ENCODE measurements around the gene TMC8. TPM values are rescaled to one million over a fixed set of nuclear protein-coding genes. Genes with fewer than 3 reads are reported as not detected.
"Not testable (repeated sequence)": the region's sequence is repeated elsewhere in the genome, so short reads cannot be mapped to it uniquely, and the experiment has no call there.

The TMC8 gene
- total RNA-seq, 1 experiment from 2014 or later, result 0.02 TPM

GRCh38 chr17:78154903-78155811 lies 24.6 kb downstream of the TMC8 start:
- no peak for DNase-seq (ENCODE audit: low spot score)

DNA sequence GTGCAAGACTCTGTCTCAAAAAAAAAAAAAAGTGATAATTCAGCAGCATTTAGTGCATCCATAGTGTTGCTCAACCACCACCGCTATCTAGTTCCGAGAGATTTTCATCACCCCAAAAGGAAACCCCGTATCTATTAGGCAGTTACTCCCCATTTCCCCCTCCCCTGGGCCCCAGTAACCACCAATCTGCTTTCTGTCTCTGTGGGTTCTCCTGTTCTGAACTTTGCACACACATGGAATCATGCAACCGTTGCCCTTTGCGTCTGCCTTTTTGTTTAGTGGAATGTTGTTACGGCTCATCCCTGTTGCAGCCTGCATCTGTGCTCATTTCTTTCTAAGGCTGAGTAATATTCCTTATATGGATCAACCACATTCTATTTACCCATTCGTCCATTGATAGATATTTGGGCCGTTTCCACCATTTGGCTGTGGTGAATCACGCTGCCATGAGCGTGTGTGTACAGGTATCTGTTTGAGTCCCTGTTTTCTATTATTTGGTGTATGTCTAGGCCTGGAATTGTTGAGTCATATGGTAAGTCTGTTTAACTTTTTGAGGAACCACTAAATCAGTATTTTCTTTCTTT lies 29.1 kb downstream of the TMC8 start:
- no peak for DNase-seq (ENCODE audit: low spot score)

- no peak for DNase-seq (ENCODE audit: low spot score)
Observed at GRCh38 chr17:78163881-78164747, 33.5 kb downstream of the TMC8 start.

DNA sequence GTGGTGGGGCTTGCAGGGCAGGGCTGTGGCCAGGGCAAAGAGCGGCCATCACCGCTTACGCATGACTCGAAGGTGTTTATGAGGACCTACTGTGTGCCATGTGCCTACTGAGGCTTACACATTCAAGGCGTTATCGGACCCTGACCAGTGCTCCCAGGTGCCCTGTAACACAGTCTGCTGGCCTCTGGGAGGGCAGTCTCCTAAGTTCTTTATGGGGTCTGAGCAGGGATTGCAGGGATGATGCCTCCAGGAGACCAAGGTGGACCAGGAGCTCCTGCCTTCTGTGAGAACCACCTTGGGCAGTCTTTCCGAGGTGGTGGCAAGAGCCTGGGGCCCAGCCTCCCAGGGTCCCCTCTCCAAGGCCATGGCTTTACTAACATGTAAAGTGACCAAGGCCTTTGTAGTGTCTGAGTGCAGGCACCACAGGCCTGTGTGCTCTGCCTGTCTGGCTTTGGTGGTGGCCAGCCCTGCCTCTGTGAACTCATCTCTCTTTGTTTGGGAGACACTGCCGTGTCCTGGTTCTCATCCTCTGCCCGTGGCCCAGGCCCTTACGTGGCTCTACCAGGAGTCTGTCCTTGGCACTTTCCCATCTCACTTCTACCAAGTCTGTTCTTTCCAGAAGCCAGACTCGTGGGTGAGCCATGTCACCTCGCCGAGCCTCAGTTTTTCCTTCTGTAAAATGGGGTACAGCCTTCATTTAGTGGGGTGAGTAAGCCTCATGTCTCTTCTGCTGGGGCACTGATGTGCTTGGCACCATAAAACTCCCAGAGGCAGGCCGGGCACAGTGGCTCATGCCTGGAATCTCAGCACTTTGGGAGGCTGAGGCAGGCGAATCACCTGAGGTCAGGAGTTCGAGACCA lies 34.4 kb downstream of the TMC8 start:
- DNase-seq (ENCODE audit: low spot score), result no peak

DNA sequence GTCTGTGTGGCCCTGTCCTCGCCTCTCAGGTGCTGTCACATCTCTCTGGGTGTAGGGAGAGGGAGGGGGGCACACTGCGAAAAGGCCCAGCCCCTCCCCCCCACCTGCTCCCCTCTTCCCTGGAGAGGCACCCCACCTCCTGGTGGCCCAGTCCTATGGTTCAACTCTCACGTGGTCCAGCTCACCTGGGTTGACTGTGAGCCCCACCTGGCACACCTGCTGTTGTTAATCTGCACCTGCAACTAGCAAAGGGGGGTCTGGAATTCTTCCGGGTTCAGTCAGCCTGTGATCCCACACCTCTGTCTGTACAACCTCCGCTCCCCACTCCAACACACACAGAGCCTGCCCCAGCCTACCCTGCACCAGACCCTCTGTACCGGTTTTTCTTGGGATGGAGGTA lies 35.8 kb downstream of the TMC8 start:
- no peak for DNase-seq (ENCODE audit: low spot score)

DNA sequence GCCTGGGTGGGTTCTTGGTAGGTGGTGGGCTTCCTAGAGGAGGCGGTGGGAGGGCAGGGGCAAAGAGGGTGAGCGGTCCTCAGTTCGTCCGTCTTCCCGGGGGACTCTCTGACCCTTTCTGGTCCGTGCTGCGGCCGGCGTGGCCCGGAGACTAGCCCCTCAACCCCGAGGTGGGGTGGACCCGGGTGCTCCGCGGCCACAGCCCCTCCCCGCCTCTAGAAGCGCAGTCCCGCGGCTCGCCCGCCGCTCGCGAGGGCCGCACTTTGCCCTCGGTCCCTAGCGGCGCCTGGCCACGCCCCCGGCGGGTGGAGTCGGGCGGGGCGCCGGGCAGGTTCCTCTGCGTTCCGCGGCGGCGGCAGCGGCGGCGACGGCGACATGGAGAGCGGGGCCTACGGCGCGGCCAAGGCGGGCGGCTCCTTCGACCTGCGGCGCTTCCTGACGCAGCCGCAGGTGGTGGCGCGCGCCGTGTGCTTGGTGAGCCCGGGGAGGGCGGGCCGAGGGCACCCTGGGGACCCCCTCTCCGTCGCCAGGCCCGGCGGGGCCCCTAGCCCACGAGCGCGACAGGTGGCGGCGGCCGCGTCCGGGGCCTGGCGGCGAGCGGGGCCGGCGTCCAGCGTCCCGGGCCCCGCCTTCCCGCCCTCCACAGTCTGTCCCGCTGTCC lies 37.8 kb downstream of the TMC8 start, which contains the start of gene SYNGR2:
Gene SYNGR2 (plus strand): TSS at position 340 of the 661 bp plus-strand sequence. CDS start 36 bp downstream, at position 376.
- peak; percentile 48 for DNase-seq (ENCODE audit: low spot score)

- DNase-seq (ENCODE audit: low spot score), result peak; percentile 80
Observed at GRCh38 chr17:78168903-78169793, 38.6 kb downstream of the TMC8 start.

DNA sequence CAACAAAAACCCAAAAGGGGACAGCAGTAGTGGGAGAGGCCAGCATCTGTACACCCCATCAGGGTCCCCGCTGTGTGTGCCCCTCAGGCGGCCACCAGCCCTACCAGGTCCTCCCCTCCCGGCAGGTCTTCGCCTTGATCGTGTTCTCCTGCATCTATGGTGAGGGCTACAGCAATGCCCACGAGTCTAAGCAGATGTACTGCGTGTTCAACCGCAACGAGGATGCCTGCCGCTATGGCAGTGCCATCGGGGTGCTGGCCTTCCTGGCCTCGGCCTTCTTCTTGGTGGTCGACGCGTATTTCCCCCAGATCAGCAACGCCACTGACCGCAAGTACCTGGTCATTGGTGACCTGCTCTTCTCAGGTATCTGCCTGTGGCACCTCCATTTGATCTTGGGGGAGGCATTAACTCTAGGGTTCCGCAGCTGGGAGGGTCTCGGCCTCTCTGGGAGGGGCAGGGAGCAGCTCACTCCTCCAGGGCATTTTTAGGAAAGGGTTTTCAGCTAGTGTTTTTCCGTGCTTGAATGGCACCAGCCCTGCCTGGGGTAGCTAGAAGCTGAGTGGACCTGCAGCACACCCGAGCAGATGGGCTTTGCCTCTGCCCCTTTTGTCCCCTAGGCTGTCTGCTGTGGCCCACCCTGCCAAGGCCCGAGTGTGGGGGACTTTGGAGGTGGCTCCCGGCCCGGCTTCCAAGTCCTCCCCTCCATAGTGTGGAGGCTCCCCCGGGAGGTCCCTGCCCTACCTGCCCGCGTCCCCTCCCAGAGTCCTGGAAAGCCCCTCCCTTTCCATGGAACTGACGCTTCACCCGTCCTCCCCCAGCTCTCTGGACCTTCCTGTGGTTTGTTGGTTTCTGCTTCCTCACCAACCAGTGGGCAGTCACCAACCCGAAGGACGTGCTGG lies 40.4 kb downstream of the TMC8 start:
- DNase-seq (ENCODE audit: low spot score), result no peak

DNA sequence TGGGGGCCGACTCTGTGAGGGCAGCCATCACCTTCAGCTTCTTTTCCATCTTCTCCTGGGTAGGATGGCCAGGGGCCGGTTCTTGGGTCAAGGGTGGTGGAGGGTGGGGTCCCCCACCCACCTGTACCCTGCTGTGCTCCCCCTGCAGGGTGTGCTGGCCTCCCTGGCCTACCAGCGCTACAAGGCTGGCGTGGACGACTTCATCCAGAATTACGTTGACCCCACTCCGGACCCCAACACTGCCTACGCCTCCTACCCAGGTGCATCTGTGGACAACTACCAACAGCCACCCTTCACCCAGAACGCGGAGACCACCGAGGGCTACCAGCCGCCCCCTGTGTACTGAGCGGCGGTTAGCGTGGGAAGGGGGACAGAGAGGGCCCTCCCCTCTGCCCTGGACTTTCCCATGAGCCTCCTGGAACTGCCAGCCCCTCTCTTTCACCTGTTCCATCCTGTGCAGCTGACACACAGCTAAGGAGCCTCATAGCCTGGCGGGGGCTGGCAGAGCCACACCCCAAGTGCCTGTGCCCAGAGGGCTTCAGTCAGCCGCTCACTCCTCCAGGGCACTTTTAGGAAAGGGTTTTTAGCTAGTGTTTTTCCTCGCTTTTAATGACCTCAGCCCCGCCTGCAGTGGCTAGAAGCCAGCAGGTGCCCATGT lies 41.1 kb downstream of the TMC8 start:
- DNase-seq (ENCODE audit: low spot score), result not testable (repeated sequence)

DNA sequence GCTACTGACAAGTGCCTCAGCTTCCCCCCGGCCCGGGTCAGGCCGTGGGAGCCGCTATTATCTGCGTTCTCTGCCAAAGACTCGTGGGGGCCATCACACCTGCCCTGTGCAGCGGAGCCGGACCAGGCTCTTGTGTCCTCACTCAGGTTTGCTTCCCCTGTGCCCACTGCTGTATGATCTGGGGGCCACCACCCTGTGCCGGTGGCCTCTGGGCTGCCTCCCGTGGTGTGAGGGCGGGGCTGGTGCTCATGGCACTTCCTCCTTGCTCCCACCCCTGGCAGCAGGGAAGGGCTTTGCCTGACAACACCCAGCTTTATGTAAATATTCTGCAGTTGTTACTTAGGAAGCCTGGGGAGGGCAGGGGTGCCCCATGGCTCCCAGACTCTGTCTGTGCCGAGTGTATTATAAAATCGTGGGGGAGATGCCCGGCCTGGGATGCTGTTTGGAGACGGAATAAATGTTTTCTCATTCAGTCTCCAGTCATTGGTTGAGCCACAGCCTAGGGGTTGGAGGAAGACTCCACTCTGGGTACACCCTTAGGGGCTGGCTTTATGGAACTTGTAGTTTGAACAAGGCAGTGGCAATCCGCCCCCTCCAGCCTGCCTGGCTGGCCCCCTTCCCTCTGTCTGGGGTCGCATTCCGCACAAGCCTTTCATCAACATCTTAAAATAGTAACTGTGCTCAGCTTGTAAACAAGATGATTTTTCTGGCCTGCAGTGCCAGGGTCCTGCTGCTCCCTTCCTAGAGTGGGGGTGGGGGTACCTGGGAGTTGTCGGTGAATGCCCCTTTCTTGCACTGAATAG lies 41.9 kb downstream of the TMC8 start:
- DNase-seq (ENCODE audit: low spot score), result no peak

GRCh38 chr17:78173097-78173715 lies 42.6 kb downstream of the TMC8 start:
- DNase-seq (ENCODE audit: low spot score), result no peak

DNA sequence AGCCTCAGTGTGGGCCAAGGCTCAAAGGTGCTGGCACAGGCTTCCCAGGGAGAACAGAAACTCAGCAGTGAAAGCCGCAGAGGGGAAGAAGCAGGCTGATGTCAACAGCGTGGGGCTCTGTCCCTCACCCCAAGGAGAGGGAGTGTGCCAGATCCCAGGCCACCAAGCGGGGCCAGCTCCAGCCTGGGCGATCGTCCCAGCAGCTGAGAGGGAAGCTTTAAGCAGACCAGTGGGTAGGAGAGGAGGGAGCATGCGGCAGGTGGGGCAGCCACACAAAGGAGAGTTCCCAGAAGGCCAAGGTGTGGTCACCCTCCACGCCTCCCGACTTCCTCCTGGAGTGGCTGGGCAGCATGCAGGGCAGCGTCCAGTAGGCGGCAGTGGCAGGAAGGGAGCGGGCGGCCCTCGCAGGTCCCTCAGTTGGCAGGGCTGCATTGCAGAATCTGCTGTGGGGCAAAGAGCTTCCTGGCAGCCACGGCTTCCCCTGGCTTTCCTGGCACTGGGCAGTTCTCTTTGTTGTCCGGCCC lies 43.8 kb downstream of the TMC8 start:
- no peak for DNase-seq (ENCODE audit: low spot score)

DNA sequence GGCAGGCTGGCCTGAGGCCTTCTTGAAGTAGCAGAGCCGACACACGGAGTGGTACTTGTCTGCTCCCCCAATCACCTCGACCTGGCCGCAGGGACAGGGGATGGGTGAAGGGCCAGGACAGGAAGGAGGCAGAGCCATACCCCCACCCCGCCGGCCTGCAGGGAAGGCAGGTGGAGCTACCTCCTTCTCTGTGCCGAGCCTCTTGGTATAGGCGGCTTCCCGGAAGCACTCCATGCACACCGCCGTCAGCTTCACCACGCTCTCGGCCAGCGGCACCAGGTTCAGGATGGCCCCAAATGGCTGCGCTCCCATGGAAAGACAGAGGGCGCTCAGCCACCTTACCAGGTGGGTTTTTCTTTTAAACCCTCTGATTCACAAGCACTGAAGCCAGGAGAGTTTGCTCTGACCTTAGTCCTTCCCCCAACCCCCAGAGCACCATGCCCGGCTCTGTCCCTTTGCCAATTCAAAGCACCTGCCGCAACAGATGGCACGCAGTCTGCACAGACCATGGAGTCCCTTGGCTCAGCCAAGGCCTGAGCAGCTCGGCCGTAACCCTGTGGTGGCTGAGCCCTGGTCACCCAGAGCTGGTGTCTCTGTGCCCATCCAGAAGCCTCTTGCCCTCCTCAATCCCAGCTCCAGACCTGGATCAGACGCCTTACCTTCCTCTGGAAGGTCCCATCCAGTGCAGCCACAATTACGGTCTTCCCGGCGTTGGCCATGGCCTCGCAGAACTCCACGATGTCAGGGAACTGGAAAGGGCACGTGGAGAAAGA lies 44.5 kb downstream of the TMC8 start:
- DNase-seq (ENCODE audit: low spot score), result no peak

GRCh38 chr17:78175643-78175981 lies 45.0 kb downstream of the TMC8 start:
- DNase-seq (ENCODE audit: low spot score), result no peak

GRCh38 chr17:78176548-78177025 lies 46.0 kb downstream of the TMC8 start:
- DNase-seq (ENCODE audit: low spot score), result no peak

GRCh38 chr17:78179372-78179771 lies 48.8 kb downstream of the TMC8 start:
- DNase-seq (ENCODE audit: low spot score), result no peak
